Mucosa of descending colon (tissue), 3 donors: Measurements from ENCODE around the gene CEP112. TPM values are rescaled to one million over a fixed set of nuclear protein-coding genes. Genes with fewer than 3 reads are reported as not detected.
"Not testable (repeated sequence)": the region's sequence is repeated elsewhere in the genome, so short reads cannot be mapped to it uniquely, and the experiment has no call there.

ENCODE experiments used
- ATAC-seq: fragments of 200-7000 bp; cut with Tn5 transposase; one replicate; pipeline ENCODE4 v1.9.1; 2020; ENCODE audit warnings: mild to moderate bottlenecking, moderate library complexity
- DNase-seq, 3 donors: peaks; one replicate each; pipeline ENCODE4 v3.0.0-alpha.2; 2020
- H3K36me3 ChIP-seq: fragments of 200-600 bp; one replicate; pipeline ENCODE4 v1.8.0; 2021; ENCODE audit warnings: low read depth, mild to moderate bottlenecking
- H3K4me1 ChIP-seq: fragments of 200-600 bp; one replicate; pipeline ENCODE4 v1.8.0; 2021; ENCODE audit warnings: low read depth, mild to moderate bottlenecking
- H3K4me3 ChIP-seq: fragments of 200-600 bp; one replicate; pipeline ENCODE4 v1.8.0; 2021; ENCODE audit warnings: mild to moderate bottlenecking
- H3K9me3 ChIP-seq: fragments of 200-600 bp; one replicate; pipeline ENCODE4 v1.8.0; 2021; ENCODE audit warnings: mild to moderate bottlenecking
- intact Hi-C, 2 donors: fragments of 100-400 bp; cut with DNase I in 1 of 2; cut with micrococcal nuclease in 1 of 2; formaldehyde crosslinking; loops; one replicate each; pipeline versions ENCODE4 v1.11.0 to v1.11.1; 2022; cut with DNase I, micrococcal nuclease
- total RNA-seq, 3 donors: library from RNA; stranded (reverse); fragmentation: NEBNext Ultra II Directional in 2 of 3; extraction: Animal tissue kit (Norgen Biotek cat#: 25700) in 2 of 3; gene quantifications; one replicate each; pipeline versions ENCODE4 v1.2.1 to v1.2.4, GENCODE V29; 2021 to 2023
- TF ChIP-seq, protein P1 (sequence below): fragments of 200-600 bp; IDR thresholded peaks from one replicate; pipeline ENCODE4 v1.8.0; 2022; ENCODE audit warnings: antibody characterized with exemption, mild to moderate bottlenecking
- donor health status: DM: no; HTN: no; CAD: no; lungs with moderate emphysema.
- donor health status: DM: no; HTN: no; CAD: no.
- donor health status: DM: no; HTN: yes; CAD: no.

CEP112 gene
- total RNA-seq, 3 donors from 2014 or later, result 6.3 to 18.5 (median 7.0) TPM

DNA sequence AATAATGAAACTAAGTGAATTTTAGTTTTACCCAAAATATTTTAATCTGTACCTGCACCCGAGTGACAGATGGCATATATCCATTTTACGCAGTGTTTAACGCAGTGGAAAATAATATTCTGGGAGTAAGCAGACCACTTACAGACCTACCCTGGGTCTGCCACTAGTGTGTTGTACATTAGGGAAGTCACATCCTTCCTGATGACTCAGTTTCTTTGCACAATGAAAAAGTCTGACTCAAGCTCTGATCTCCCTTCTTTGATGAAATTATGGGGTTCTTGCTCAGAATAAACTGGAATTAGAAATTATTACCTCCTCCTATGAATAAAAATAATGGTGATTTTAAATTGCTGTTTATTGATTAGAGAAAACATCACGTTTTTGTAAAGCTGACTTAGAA is 507.3 kb downstream of the CEP112 start:
- Histone ChIP-seq H3K4me1 (no peaks in the 10 kb centered on the region), H3K9me3 (no peaks in the 10 kb centered on the region), H3K36me3 (no peaks in the 10 kb centered on the region), H3K4me3 (no peak overlapping the region)
- intact Hi-C loops, result no loop called here
- ATAC-seq (no peak), DNase-seq (no peak)
- TF ChIP-seq, protein P1, sequence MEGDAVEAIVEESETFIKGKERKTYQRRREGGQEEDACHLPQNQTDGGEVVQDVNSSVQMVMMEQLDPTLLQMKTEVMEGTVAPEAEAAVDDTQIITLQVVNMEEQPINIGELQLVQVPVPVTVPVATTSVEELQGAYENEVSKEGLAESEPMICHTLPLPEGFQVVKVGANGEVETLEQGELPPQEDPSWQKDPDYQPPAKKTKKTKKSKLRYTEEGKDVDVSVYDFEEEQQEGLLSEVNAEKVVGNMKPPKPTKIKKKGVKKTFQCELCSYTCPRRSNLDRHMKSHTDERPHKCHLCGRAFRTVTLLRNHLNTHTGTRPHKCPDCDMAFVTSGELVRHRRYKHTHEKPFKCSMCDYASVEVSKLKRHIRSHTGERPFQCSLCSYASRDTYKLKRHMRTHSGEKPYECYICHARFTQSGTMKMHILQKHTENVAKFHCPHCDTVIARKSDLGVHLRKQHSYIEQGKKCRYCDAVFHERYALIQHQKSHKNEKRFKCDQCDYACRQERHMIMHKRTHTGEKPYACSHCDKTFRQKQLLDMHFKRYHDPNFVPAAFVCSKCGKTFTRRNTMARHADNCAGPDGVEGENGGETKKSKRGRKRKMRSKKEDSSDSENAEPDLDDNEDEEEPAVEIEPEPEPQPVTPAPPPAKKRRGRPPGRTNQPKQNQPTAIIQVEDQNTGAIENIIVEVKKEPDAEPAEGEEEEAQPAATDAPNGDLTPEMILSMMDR, result no peak

DNA sequence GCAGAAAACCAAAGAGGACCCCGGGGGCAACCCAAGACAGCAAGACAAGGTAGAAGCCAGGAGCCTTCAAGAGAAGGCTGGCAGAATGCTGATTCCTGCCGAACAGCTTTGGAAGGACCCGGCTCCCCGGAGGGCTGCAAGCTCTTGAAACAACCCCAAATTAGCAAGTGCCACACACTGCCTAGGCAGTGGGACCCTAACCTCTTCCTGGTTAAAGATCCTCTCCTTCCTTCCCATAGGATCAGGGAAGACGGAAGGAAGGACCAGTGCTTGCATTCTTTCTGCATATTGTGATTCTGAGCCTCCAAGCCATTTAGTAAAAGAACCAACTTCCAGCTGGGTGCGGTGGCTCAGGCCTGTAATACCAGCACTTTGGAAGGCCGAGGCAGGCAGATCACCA is 508.5 kb downstream of the CEP112 start:
- TF ChIP-seq, protein P1, result no peak
- ATAC-seq (no peak), DNase-seq (no peak)
- no peaks in the 10 kb centered on the region for H3K4me1 ChIP-seq
- intact Hi-C loops, result no loop called here
- no peaks in the 10 kb centered on the region for H3K9me3 ChIP-seq
- no peak overlapping the region for H3K4me3 ChIP-seq
- no peaks in the 10 kb centered on the region for H3K36me3 ChIP-seq

DNA sequence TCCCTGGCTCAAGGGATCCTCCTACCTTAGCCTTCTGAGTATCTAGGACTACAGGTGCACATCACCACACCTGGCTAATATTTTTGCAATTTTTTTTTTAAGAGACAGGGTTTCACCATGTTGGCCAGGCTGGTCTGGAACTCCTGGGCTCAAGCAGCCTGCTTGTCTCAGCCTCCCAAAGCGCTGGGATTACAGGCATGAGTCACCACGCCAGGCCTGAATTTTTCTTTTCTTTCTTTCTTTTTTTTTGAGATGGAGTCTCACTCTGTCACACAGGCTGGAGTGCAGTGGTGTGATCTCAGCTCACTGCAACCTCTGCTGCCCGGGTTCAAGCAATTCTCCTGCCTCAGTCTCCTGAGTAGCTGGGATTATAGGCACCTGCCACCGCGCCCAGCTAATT is 510.2 kb downstream of the CEP112 start:
- ATAC-seq, intact Hi-C loops, H3K9me3 ChIP-seq, H3K4me1 ChIP-seq, H3K36me3 ChIP-seq, DNase-seq, H3K4me3 ChIP-seq: not testable (repeated sequence)

DNA sequence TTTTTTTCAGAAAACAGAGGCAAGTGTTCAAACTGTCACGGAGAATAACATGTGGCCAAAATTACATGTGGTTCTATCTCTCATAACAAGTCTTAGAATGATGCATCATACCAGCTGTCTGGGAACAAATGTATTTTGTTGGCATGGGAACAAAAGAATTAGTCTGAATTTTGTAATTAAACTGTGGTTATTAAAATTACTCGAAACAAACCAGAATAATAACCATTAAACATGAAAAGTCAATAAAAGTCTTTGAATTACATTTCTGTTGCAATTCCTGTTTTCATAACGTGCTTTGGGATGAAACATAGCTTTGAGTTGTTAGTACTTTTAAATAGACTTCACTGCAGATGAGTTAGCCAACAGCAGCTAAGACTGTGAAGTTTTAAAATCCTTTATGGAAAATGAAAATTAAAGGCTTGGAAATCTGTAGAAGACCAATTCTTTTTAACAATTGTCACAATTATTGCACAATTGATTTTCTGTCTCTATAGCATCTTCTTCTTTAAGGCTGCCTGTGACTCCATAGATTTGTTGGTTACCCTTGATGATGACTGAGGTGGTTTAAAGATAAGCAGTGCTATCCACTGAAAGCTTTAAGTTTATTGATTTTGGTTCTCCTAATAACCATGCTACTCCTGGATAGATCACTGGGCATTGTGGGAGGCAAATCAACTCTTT is 512.6 kb downstream of the CEP112 start:
- Histone ChIP-seq H3K4me1 (no peaks in the 10 kb centered on the region), H3K9me3 (no peaks in the 10 kb centered on the region), H3K4me3 (no peak overlapping the region), H3K36me3 (no peaks in the 10 kb centered on the region)
- DNase-seq (no peak), ATAC-seq (no peak)
- intact Hi-C loops, result no loop called here
- TF ChIP-seq, protein P1, result no peak

DNA sequence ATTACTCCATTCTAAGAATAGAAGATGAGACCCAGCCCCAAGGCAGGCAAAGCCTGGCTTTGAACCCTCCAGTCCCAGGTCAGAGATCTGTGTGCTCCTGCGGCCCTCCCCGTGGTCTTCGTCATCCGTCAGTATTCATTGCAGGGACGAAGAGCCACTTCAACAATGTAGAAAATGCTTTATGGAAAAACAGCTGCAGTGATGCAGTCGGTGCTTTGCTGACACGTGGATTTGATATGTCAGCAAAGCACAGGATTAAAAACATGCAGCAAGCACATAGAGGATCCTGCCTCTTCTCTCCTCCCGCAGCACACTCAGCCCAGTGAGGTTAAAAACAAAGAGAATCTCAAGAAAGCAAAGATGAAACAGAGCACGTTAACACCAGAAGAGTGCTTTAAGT is 513.4 kb downstream of the CEP112 start:
- no peak for ATAC-seq
- H3K36me3 ChIP-seq, result no peaks in the 10 kb centered on the region
- H3K4me1 ChIP-seq, result no peaks in the 10 kb centered on the region
- no peak for DNase-seq
- TF ChIP-seq, protein P1, result no peak
- intact Hi-C loops, result no loop called here
- no peak overlapping the region for H3K4me3 ChIP-seq
- no peaks in the 10 kb centered on the region for H3K9me3 ChIP-seq

DNA sequence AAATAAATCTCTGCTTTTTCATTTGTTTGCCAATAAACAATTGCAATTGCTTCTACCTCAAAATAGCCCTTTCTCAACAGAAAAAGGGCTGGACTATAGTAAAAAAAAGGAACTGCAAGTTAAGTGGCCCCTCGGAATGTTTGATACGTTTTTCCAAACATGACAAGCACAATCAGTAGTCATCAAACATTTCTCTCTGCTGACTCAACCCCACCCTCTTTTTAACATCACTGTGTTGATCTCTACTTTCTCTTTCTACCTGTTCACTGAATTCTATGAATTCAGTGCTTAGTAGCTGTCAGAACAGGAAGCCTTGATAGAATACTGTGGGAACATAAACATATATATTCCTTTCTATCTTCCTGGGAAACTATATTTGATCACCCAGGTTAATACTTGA is 514.0 kb downstream of the CEP112 start:
- TF ChIP-seq, protein P1, result no peak
- intact Hi-C loops, result no loop called here
- Histone ChIP-seq H3K4me3 (no peak overlapping the region), H3K36me3 (no peaks in the 10 kb centered on the region), H3K4me1 (no peaks in the 10 kb centered on the region), H3K9me3 (no peaks in the 10 kb centered on the region)
- ATAC-seq (no peak), DNase-seq (no peak)
